Right forelimb (tissue), 1 donor: ENCODE data around the gene TPT1.
"Not testable (repeated sequence)": the region's sequence is repeated elsewhere in the genome, so short reads cannot be mapped to it uniquely, and the experiment has no call there.

ENCODE experiments used
- DNase-seq: peaks from one replicate; pipeline ENCODE4 v3.0.0-alpha.2; 2018

The TPT1 gene

DNA sequence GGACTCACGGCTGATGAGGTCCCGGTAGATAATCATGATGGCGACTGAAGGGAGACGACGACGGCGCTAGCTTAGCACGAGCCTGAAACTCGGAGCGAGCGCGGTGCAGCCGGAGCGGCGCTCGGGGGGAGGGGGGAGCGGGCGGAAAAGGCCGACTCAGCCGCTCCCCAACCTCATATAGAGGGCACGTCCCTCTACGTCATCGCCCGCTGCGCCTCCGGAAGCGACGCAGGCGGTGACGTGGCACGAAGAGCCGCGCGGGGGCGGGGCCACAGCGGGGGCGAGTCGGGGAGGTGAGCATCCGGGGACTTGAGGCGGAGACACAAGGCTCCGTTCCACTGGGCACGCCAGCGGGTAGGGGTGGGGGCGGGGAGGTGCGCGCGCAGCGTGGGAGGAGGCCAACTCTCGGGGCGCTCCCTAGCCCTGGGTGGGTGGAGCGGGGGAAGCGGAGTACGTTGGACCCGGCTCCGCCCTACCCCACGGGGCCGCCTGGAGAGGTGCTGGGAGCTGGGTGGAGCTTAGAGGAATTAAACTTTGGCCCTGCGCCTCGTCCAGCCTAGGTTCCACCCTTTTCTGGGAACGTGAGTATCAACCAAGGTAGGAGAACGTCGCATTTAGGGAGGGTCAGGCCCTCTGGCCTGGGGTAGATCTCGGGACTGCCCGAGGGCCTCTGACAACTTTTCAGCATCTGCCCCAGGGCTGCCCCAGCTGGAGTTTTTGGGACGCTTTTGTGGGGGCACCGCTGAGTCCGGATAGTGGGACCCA, at the start of gene TPT1:
Gene TPT1 (minus strand): TSS at position 150 of the 765 bp plus-strand sequence. CDS start 114 bp downstream, at position 36.
- peak; percentile 100 for DNase-seq

- not testable (repeated sequence) for DNase-seq
These were observed 49.4 kb upstream of the TPT1 start for GRCh38 chr13:45390348-45390747.

GRCh38 chr13:45388664-45389063, 47.7 kb upstream of the TPT1 start:
- no peak for DNase-seq

DNA sequence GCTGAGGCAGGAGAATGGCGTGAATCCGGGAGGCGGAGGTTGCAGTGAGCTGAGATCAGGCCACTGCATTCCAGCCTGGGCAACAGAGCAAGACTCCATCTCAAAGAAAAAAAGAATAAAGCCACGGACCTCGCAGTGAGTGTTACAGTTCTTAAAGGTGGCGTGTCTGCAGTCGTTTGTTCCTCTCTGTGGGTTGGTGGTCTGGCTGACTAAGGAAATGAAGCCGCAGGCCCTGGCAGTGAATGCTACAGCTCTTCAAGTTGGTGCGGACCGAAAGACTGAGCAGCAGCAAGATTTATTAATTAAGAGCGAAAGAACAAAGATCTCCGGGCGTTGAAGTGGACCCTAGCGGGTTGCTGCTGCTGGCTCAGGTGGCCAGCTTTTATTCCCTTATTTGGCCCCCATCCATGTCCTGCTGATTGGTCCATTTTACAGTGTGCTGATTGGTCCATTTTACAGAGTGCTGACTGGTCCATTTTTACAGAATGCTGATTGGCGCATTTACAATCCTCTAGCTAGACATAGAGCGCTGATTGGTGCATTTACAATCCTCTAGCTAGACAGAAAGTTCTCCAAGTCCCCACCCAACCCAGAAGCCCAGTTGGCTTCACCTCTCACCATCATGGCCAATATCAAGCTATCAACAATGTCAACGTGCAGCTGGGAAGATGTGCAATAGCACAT, 46.1 kb upstream of the TPT1 start:
- not testable (repeated sequence) for DNase-seq

GRCh38 chr13:45385907-45386553, 45.0 kb upstream of the TPT1 start:
- DNase-seq = no peak

DNA sequence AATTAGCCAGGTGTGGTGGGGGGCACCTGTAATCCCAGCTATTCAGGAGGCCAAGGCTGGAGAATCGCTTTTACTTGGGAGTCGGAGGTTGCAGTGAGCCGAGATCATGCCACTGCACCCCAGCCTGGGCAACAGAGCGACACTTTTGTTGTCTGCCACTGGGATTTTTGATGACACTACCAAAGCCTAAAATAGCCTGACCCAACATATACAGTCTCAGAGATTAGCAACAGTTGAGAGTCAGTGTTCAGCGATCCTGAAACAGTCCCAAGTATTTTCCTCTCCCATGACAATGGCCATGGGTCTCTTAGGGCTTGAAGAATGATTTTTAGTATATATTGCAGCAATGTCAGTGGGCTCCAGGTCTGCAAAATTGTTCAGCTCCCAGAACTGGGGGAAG, 44.3 kb upstream of the TPT1 start:
- DNase-seq = no peak

DNA sequence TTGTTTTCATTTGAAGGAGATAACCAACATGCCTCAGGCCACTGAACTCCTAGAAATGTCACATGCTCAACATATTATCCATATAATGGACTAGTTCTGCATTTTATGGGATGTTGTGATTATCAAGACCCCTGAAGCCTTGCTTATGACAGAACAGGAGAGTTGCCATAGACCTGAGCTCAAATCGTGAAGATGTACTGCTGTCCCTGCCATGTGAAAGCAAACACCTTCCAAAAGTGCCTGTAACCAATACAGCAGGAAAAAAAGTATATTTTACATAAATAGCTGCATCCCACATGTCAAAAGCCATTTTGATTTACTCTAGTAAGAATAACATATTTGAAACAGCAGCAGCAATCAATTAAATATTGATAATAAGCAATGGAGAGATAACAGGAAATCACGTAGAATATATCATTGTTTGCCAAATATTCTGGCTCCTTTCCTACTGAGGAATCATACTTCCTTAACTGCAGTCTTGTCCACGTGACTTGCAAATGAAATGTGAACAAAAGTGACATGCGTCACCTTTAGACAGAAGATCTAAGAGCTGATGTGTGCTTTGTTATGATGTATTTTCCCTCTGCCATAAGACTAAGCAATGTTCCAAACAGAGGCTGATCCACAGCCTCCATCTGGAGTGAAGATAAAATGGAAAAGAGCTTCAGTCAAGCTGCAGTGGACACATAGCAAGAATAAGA, 43.6 kb upstream of the TPT1 start:
- DNase-seq = no peak

DNA sequence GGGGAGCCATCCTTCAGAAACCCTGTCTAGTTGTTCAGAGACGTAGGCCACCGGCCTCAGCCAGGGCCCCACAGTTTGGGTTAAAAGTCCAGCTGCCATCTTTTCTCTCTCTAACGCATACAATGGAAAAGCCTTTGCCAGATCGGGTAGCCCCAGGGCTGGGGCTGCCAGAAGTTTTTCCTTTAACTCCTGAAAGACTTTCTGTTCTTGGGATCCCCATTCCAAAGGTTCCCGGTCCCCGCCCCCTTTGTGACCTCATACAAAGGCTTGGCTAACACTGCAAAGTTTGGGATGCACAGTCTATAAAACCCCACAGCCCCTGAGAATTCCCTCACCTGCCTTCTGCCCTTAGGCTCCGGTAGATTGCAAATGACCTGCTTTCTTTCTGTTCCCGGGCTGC, 41.8 kb upstream of the TPT1 start:
- DNase-seq = not testable (repeated sequence)

- DNase-seq = no peak
These were observed 40.2 kb upstream of the TPT1 start for GRCh38 chr13:45381196-45381595.

DNA sequence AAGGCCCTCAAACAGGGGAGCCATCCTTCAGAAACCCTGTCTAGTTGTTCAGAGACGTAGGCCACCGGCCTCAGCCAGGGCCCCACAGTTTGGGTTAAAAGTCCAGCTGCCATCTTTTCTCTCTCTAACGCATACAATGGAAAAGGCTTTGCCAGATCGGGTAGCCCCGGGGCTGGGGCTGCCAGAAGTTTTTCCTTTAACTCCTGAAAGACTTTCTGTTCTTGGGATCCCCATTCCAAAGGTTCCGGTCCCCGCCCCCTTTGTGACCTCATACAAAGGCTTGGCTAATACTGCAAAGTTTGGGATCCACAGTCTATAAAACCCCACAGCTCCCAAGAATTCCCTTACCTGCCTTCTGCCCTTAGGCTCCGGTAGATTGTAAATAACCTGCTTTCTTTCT, 39.7 kb upstream of the TPT1 start:
- DNase-seq = not testable (repeated sequence)

DNA sequence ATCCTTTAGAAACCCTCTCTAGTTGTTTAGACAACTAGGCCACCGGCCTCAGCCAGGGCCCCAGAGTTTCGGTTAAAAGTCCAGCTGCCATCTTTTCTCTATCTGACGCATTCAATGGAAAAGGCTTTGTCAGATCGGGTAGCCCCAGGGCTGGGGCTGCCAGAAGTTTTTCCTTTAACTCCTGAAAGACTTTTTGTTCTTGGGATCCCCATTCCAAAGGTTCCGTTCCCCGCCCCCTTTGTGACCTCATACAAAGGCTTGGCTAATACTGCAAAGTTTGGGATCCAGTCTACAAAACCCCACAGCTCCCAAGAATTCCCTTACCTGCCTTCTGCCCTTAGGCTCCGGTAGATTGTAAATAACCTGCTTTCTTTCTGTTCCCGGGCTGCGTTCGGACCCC, 38.5 kb upstream of the TPT1 start:
- DNase-seq = not testable (repeated sequence)

- not testable (repeated sequence) for DNase-seq
These were observed 37.8 kb upstream of the TPT1 start for GRCh38 chr13:45378786-45379185.

DNA sequence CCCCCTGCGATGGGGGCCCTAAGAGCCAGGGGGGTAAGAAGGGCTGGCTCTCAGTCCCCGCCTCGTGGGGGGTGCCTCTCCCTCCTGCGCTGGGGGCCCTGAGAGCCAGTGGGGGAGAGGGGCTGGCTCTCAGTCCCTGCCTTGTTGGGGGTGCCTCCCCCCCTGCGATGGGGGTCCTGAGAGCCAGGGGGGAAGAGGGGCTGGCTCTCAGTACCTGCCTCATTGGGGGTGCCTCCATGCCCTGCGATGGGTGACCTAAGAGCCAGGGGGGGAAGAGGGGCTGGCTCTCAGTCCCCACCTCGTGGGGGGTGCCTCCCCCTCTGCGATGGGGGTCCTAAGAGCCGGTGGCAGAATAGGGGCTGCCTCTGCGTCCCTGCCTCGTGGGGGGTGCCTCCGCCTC, 36.3 kb upstream of the TPT1 start:
- not testable (repeated sequence) for DNase-seq

- not testable (repeated sequence) for DNase-seq
These were observed 35.7 kb upstream of the TPT1 start for GRCh38 chr13:45376651-45377050.

GRCh38 chr13:45374917-45375316, 33.9 kb upstream of the TPT1 start:
- DNase-seq = no peak

DNA sequence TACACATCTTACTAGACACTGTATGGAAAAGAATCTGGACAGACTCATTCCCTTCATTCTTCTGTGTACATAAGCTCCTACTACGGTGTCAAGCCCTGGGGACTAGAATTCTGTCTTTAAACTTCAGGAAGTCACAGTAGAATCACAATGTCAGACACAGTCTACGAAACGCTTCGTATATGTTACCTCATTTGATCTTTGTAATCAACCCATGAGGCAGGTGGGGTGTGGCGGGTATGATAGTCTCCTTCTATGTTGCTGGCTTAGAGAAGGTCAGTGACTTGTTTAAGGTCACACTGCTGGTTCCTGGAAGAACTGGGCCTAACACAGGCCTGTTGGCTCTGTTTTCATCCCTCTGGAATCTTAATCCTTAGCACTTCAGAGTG, 32.2 kb upstream of the TPT1 start:
- no peak for DNase-seq

DNA sequence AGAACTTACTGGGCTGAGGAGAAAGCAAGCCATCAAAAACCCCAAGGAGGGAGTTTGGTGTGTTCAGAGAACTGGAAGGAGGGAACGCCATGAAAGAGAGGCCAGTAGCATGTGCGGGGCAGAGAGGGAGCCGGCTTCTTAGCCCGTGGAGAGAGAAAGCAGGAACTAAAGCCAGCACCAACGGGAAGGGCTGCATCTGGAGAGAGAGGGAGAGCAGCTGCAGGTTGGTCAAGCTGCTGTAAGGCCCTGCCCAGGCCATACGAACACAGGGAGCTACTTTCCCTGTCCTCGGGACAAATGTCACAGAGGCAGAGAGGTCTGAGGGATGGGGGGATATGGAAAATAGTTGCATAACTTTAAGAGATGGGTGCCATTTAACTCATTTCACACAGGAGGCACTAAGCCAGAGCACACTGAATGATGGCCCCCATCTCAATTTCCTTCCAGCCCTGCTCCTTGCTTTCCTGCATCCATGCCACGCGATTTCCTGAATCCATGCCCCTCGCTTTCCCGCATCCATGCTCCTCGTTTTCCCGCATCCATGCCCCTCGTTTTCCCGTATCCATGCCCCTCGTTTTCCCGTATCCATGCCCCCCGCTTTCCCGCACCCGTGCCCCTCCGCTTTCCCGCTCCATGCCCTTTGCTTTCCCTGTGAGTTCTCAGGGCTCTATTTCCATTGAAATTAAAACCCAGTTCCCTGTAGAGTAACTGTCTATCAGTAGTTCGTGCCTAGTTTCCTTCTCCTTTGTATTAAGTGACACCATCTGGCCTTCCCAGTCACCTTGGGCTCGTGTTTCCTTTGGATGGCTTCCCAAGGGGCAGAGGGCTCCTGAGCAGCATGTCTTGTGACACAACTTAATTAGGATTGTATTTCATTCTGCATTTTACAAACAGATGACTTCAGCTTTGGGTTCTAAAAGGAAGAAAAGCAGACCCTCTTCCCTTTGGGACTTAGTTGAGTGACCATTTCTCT, 31.5 kb upstream of the TPT1 start:
- DNase-seq = no peak

- peak; percentile 84 for DNase-seq
These were observed 30.0 kb upstream of the TPT1 start for GRCh38 chr13:45370922-45371406.

DNA sequence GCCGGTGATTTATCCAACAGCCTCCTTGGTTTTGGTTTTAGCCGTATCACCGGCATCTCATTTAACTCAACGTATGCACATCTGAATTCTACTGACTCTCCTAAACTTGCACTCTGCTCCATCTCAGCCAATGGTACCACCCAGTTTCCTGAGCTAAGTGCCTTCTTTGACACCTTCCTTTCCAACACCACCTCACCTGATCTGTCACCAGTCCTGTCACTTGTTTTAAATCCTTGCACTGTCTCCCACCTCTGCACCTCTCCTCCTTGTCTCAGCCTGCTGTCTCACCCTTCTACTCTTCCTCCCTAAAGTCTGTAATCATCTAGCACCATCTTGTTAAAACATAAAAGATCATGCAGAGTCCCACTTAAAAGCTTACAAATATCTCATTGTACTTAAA, 28.1 kb upstream of the TPT1 start:
- no peak for DNase-seq

GRCh38 chr13:45368571-45368970, 27.6 kb upstream of the TPT1 start:
- DNase-seq = no peak

DNA sequence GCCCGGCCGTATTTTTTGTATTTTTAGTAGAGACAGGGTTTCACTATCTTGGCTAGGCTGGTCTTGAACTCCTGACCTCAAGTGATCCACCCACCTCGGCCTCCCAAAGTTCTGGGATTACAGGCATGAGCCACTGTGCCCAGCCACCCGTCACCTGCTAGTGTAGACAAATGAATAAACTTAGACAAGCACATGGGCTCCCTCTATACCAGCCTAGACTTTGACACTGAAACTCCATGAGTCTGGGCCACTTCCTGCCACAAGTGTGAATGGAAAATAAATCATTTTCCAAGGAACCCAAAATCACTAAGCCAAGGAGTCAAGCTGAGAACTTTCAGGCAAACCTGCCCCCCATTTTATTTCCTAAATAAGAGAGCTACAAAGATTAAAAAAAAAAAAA, 27.0 kb upstream of the TPT1 start:
- DNase-seq = no peak

- DNase-seq = no peak
These were observed 26.4 kb upstream of the TPT1 start for GRCh38 chr13:45367358-45367757.
